ENCODE measurements around the gene CMKLR1.

The CMKLR1 gene

GRCh38 chr12:108260039-108260438 is 79.1 kb downstream of the CMKLR1 start:
- TF ChIP-seq ZFX (IDR thresholded peaks at IDR 0.05; ENCODE audit: borderline replicate concordance) (no peak), CTCF (IDR thresholded peaks at IDR 0.05) (no peak)
- H3K27ac ChIP-seq: no peak overlapping the region

- no peak overlapping the region for H3K27ac ChIP-seq
- TF ChIP-seq CTCF (IDR thresholded peaks at IDR 0.05) (no peak), ZFX (IDR thresholded peaks at IDR 0.05; ENCODE audit: borderline replicate concordance) (no peak)
These were observed 81.5 kb downstream of the CMKLR1 start for GRCh38 chr12:108257610-108258106.

GRCh38 chr12:108257004-108257403 is 82.1 kb downstream of the CMKLR1 start:
- H3K27ac ChIP-seq: no peak overlapping the region
- TF ChIP-seq ZFX (IDR thresholded peaks at IDR 0.05; ENCODE audit: borderline replicate concordance): no peak

- no peak overlapping the region for H3K27ac ChIP-seq
- TF ChIP-seq ZFX (IDR thresholded peaks at IDR 0.05; ENCODE audit: borderline replicate concordance) (no peak), CTCF (IDR thresholded peaks at IDR 0.05) (no peak)
These were observed 83.9 kb downstream of the CMKLR1 start for GRCh38 chr12:108255252-108255602.

- no peak overlapping the region for H3K27ac ChIP-seq
- no peak for TF ChIP-seq CTCF (IDR thresholded peaks at IDR 0.05)
- TF ChIP-seq ZFX (IDR thresholded peaks at IDR 0.05; ENCODE audit: borderline replicate concordance): no peak
These were observed 84.4 kb downstream of the CMKLR1 start for GRCh38 chr12:108254517-108255251.

GRCh38 chr12:108254030-108254429 is 85.1 kb downstream of the CMKLR1 start:
- no peak overlapping the region for H3K27ac ChIP-seq
- TF ChIP-seq ZFX (IDR thresholded peaks at IDR 0.05; ENCODE audit: borderline replicate concordance) (no peak), CTCF (IDR thresholded peaks at IDR 0.05) (no peak)

GRCh38 chr12:108253540-108253939 is 85.6 kb downstream of the CMKLR1 start:
- H3K27ac ChIP-seq: no peak overlapping the region
- TF ChIP-seq ZFX (IDR thresholded peaks at IDR 0.05; ENCODE audit: borderline replicate concordance): no peak
- no peak for TF ChIP-seq CTCF (IDR thresholded peaks at IDR 0.05)

- TF ChIP-seq CTCF (IDR thresholded peaks at IDR 0.05): no peak
- TF ChIP-seq ZFX (IDR thresholded peaks at IDR 0.05; ENCODE audit: borderline replicate concordance): no peak
- H3K27ac ChIP-seq: no peak overlapping the region
These were observed 86.6 kb downstream of the CMKLR1 start for GRCh38 chr12:108252523-108252922.
